ENCODE measurements around the gene LCN6. TPM values are rescaled to one million over a fixed set of nuclear protein-coding genes. Genes with fewer than 3 reads are reported as not detected.

The LCN6 gene
- total and polyA plus RNA-seq, 2 donors (not counting 1 experiment from before 2014, with no cell fraction given): 0.18 TPM; not detected in 1

- Histone ChIP-seq H3K4me2 (replicated peaks; ENCODE audit: low read depth, low read length, poor library complexity, severe bottlenecking) (peak overlapping the region; percentile 65), H4K20me1 (ENCODE audit: control insufficient read depth, insufficient read depth, low read length, poor library complexity, severe bottlenecking) (peaks cover 34% of the 10 kb centered on the region), H3K79me2 (ENCODE audit: control insufficient read depth, insufficient read depth, low read length) (peaks cover 6% of the 10 kb centered on the region), H3K4me3 (ENCODE audit: control extremely low read depth in 1 of 5, extremely low read depth in 1 of 5, insufficient read depth in 1 of 5, low read depth in 2 of 5, low read length in 4 of 5) (no peak overlapping the region), H2AFZ (ENCODE audit: insufficient read depth, low read depth, low read length, poor library complexity, severe bottlenecking) (no peak overlapping the region), H3K9ac (ENCODE audit: low read length) (no peak overlapping the region), H3K4me1 (ENCODE audit: control insufficient read depth in 2 of 2, insufficient read depth in 2 of 2, low read length in 2 of 2) (peaks cover 24 to 44% of the 10 kb centered on the region in 2 donors), H3K9me3 (ENCODE audit: control extremely low read depth in 1 of 3, control insufficient read depth in 2 of 3, insufficient read depth in 1 of 3, low read length in 2 of 3) (no peaks in the 10 kb centered on the region), H3K27me3 (replicated peaks in 1 of 4; ENCODE audit: control extremely low read depth in 1 of 4, control insufficient read depth in 3 of 4, insufficient read depth in 4 of 4, low read length in 3 of 4) (peaks cover 0 to 11% (median under 1%) of the 10 kb centered on the region in 4 experiments), H3K36me3 (replicated peaks in 1 of 2; ENCODE audit: control extremely low read depth in 1 of 2, control insufficient read depth in 1 of 2, extremely low read depth in 1 of 2, insufficient read depth in 2 of 2, low read length in 1 of 2) (peaks cover 0 to 21% of the 10 kb centered on the region in 2 experiments), H3K27ac (ENCODE audit: low read length in 2 of 2) (no peak overlapping the region)
- ATAC-seq (ENCODE audit: low read depth) (no peak), DNase-seq (no peak)
- peak overlapping the region; percentile 53 for H3K27ac Mint-ChIP-seq
- intact Hi-C loops (cut with micrococcal nuclease): loop anchor here (10.0 kb wide), 1 partner anchor 54 kb away; the partner anchor contains the start of gene EGFL7
- peaks cover 14% of the 10 kb centered on the region for H3K27me3 Mint-ChIP-seq
- no peak overlapping the region for H3K4me3 Mint-ChIP-seq
- CTCF ChIA-PET: interaction anchor here (2.0 kb wide), 1 partner anchor 10 kb away, joined by 8 read pairs; no protein-coding TSS in a partner anchor
- TF ChIP-seq EZH2 (IDR thresholded peaks at IDR 0.05; ENCODE audit: borderline replicate concordance, insufficient read depth, low read depth, low read length, poor library complexity, severe bottlenecking): no peak
- TF ChIP-seq CTCF (IDR thresholded peaks at IDR 0.05): no peak
- peaks cover 30% of the 10 kb centered on the region for H3K4me1 Mint-ChIP-seq
- WGBS (ENCODE audit: insufficient coverage): 69% methylated on average over 19 of the region's 20 CpGs
- POLR2A ChIA-PET: interaction anchor here (0.5 to 2.7 kb wide), 5 partner anchors 10 to 368 kb away, joined by 3 to 11 read pairs (median 5); no protein-coding TSS in a partner anchor
- no peaks in the 10 kb centered on the region for H3K9me3 Mint-ChIP-seq (ENCODE audit: insufficient read depth)
These were observed 29.8 kb downstream of the LCN6 start for GRCh38 chr9:136718345-136719194.
